ENCODE measurements around the gene WASF3.

WASF3 gene

DNA sequence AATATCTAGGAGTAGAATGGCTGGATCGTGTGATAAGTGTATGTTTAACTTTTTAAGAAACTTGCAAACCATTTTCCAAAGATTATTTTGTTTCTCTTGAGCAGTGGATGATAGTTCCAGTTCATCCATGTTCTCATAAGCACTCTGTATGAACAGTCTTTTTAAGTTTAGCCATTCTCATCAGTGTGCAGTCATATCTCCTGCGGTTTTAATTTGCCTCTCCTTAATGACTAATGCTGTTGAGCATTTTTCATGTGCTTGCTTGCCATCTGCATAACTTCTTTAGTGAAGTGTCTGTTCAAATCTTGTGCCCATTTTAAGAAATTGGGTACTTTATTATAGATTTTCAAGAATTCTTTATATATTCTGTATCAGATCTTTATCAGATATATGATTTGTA, 58.6 kb downstream of the WASF3 start:
- Histone ChIP-seq H3K36me3 (ENCODE audit: insufficient read depth, low read length) (no peaks in the 10 kb centered on the region), H4K20me1 (ENCODE audit: insufficient read depth, low read length) (no peaks in the 10 kb centered on the region), H3K79me2 (ENCODE audit: insufficient read depth, low read length) (no peaks in the 10 kb centered on the region), H3K4me3 (ENCODE audit: low read depth in 1 of 2, low read length in 2 of 2) (no peak overlapping the region), H3K27ac (ENCODE audit: low read length) (no peak overlapping the region), H3K9me3 (ENCODE audit: insufficient read depth, low read length, severe bottlenecking) (no peaks in the 10 kb centered on the region), H2AFZ (ENCODE audit: low read depth, low read length) (no peak overlapping the region), H3K4me1 (ENCODE audit: insufficient read depth, low read length) (peaks cover 5% of the 10 kb centered on the region; the same call in 1 of the 2 replicates), H3K4me2 (ENCODE audit: insufficient read depth, low read length) (no peak overlapping the region), H3K27me3 (ENCODE audit: insufficient read depth, low read length, poor library complexity) (peaks cover 10% of the 10 kb centered on the region), H3K9ac (ENCODE audit: low read depth, low read length) (no peak overlapping the region)
- DNase-seq (no peak), ATAC-seq (ENCODE audit: insufficient read depth, low read depth) (no peak)
- no peak for TF ChIP-seq CTCF (IDR thresholded peaks at IDR 0.05; ENCODE audit: borderline replicate concordance, extremely low read depth, low read length, poor library complexity, severe bottlenecking)
- TF ChIP-seq EZH2 (IDR thresholded peaks at IDR 0.05; ENCODE audit: borderline replicate concordance, low read depth, low read length, severe bottlenecking), result no peak

DNA sequence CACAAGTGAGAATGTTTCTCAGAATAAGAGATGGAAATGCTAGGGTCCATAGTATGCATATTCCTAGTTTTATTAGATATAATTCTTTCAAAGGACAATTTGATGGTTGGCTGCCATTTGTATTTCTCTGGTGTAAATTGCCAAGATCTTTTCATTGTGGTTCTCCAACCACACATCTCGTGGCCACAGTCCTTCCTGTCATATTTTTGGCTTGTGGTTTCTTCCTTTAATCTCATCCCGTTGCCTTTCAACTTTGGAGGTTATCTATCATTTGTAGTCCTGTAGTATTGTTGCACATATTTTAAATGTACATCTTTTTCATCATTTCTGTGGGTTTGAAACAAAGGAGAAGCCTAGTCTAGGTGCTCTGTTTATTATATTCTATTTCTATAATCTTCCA, 61.2 kb downstream of the WASF3 start:
- peaks cover 3% of the 10 kb centered on the region for H3K9me3 ChIP-seq (ENCODE audit: insufficient read depth, low read length, severe bottlenecking)
- no peak overlapping the region for H3K4me3 ChIP-seq (ENCODE audit: low read depth in 1 of 2, low read length in 2 of 2)
- H4K20me1 ChIP-seq (ENCODE audit: insufficient read depth, low read length), result no peaks in the 10 kb centered on the region
- H3K27me3 ChIP-seq (ENCODE audit: insufficient read depth, low read length, poor library complexity), result peaks cover 10% of the 10 kb centered on the region
- no peak overlapping the region for H3K9ac ChIP-seq (ENCODE audit: low read depth, low read length)
- H3K79me2 ChIP-seq (ENCODE audit: insufficient read depth, low read length), result no peaks in the 10 kb centered on the region
- no peak for TF ChIP-seq CTCF (IDR thresholded peaks at IDR 0.05; ENCODE audit: borderline replicate concordance, extremely low read depth, low read length, poor library complexity, severe bottlenecking)
- no peak for TF ChIP-seq EZH2 (IDR thresholded peaks at IDR 0.05; ENCODE audit: borderline replicate concordance, low read depth, low read length, severe bottlenecking)
- H3K4me2 ChIP-seq (ENCODE audit: insufficient read depth, low read length), result no peak overlapping the region
- peaks cover 5% of the 10 kb centered on the region; the same call in 1 of the 2 replicates for H3K4me1 ChIP-seq (ENCODE audit: insufficient read depth, low read length)
- no peaks in the 10 kb centered on the region for H3K36me3 ChIP-seq (ENCODE audit: insufficient read depth, low read length)
- ATAC-seq (ENCODE audit: insufficient read depth, low read depth), result peak; percentile 73
- H2AFZ ChIP-seq (ENCODE audit: low read depth, low read length), result no peak overlapping the region
- no peak overlapping the region for H3K27ac ChIP-seq (ENCODE audit: low read length)
- DNase-seq, result peak; percentile 7

DNA sequence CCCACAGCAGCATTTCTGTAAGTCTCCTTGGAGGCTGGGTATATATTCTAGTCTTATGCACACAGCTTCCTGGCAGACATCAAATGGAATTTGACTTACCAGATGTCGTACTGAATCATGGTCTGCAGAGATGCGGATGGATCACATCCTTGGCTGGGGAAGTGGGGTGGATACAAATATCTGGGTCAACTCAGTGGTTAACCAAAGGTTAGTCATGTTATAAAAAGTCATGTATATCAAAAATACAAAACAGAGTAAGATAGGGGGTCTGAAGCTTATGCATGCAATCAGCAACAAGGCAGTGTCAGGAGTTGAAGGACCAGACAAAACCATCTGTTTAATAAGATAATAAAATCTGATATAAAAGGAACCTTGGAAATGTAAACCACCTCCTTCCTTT, 61.9 kb downstream of the WASF3 start:
- peaks cover 5% of the 10 kb centered on the region; the same call in 1 of the 2 replicates for H3K4me1 ChIP-seq (ENCODE audit: insufficient read depth, low read length)
- H2AFZ ChIP-seq (ENCODE audit: low read depth, low read length), result no peak overlapping the region
- H3K27me3 ChIP-seq (ENCODE audit: insufficient read depth, low read length, poor library complexity), result peaks cover 10% of the 10 kb centered on the region
- no peak for ATAC-seq (ENCODE audit: insufficient read depth, low read depth)
- no peaks in the 10 kb centered on the region for H3K36me3 ChIP-seq (ENCODE audit: insufficient read depth, low read length)
- H3K4me3 ChIP-seq (ENCODE audit: low read depth in 1 of 2, low read length in 2 of 2), result no peak overlapping the region
- H3K27ac ChIP-seq (ENCODE audit: low read length), result no peak overlapping the region
- no peaks in the 10 kb centered on the region for H4K20me1 ChIP-seq (ENCODE audit: insufficient read depth, low read length)
- no peak for DNase-seq
- H3K9ac ChIP-seq (ENCODE audit: low read depth, low read length), result no peak overlapping the region
- no peak overlapping the region for H3K4me2 ChIP-seq (ENCODE audit: insufficient read depth, low read length)
- no peak for TF ChIP-seq EZH2 (IDR thresholded peaks at IDR 0.05; ENCODE audit: borderline replicate concordance, low read depth, low read length, severe bottlenecking)
- no peak for TF ChIP-seq CTCF (IDR thresholded peaks at IDR 0.05; ENCODE audit: borderline replicate concordance, extremely low read depth, low read length, poor library complexity, severe bottlenecking)
- H3K79me2 ChIP-seq (ENCODE audit: insufficient read depth, low read length), result no peaks in the 10 kb centered on the region
- peaks cover 8% of the 10 kb centered on the region for H3K9me3 ChIP-seq (ENCODE audit: insufficient read depth, low read length, severe bottlenecking)

Measured in DND-41 (cell line).